HepG2 (cell line): Measurements from ENCODE around the gene BAZ1B. TPM values are rescaled to one million over a fixed set of nuclear protein-coding genes. Genes with fewer than 3 reads are reported as not detected.

Experiments used
- ATAC-seq: fragments of 200-7000 bp; cut with Tn5 transposase; 3 replicates; pipeline ENCODE4 v1.9.1; 2020; ENCODE audit warnings: mild to moderate bottlenecking, moderate library complexity
- BruUV-seq: library from RNA; stranded (reverse); fragments of 400-500 nt; replicated peaks from 2 replicates; lab custom pipeline; 2021; lab: Mats Ljungman, UMichigan
- CTCF ChIA-PET: fragments of 300-600 bp; formaldehyde crosslinking; extraction: SDS; loops from one replicate; lab custom pipeline; 2021; ENCODE audit warnings: low total read pairs, inconsistent platforms, low intra/inter-chr PET ratio; lab: Yijun Ruan, JAX
- POLR2A ChIA-PET: fragments of 350-600 bp; sonication (Branson Sonifier 250); formaldehyde crosslinking; loops from one replicate; lab custom pipeline; 2020; ENCODE audit warnings: antibody characterized with exemption, inconsistent platforms; lab: Yijun Ruan, JAX
- DNase-seq: peaks from one replicate; pipeline ENCODE4 v3.0.0-alpha.2; 2015; ENCODE audit warnings: low spot score
- FAIRE-seq: peaks from 3 replicates; lab custom pipeline; 2011; peaks lifted over from hg19 to GRCh38; lab: Jason Lieb, UNC
- H2AFZ ChIP-seq: one replicate; pipeline ENCODE4 v1.6.1; 2011; ENCODE audit warnings: low read length, inconsistent platforms
- H3K27ac ChIP-seq: fragments of 300-600 bp; 3 replicates; pipeline ENCODE4 v1.8.0; 2011; ENCODE audit warnings: mixed run types, mild to moderate bottlenecking, mixed read lengths, low read length, inconsistent platforms; ENCODE audit not compliant: insufficient read depth; ENCODE audit errors: extremely low read length
- H3K27me3 ChIP-seq, 2 experiments: fragments of 200-600 bp in 1 of 2; 2 replicates in 1 of 2; 3 replicates in 1 of 2; pipeline versions ENCODE4 v1.6.0 to v1.8.0; 2011; ENCODE audit warnings: low read length in 2 of 2, mild to moderate bottlenecking in 2 of 2, moderate library complexity in 2 of 2, inconsistent platforms in 1 of 2; ENCODE audit not compliant: insufficient read depth in 2 of 2, control insufficient read depth in 1 of 2
- H3K36me3 ChIP-seq, 2 experiments: fragments of 200-600 bp in 1 of 2; replicated peaks in 1 of 2; 2 replicates in 1 of 2; 3 replicates in 1 of 2; pipeline versions ENCODE4 v1.5.1 to v1.8.0; 2011; ENCODE audit warnings: low read length in 2 of 2, inconsistent platforms in 1 of 2; ENCODE audit not compliant: insufficient read depth in 2 of 2, control insufficient read depth in 1 of 2
- H3K4me1 ChIP-seq: 2 replicates; pipeline ENCODE4 v1.5.1; 2012; ENCODE audit warnings: low read length, inconsistent platforms; ENCODE audit not compliant: insufficient read depth
- H3K4me2 ChIP-seq: 2 replicates; pipeline ENCODE4 v1.6.0; 2011; ENCODE audit warnings: low read depth, low read length, inconsistent platforms
- H3K4me3 ChIP-seq, 3 experiments: fragments of 200-600 bp in 1 of 3; sonication (generic), shearing (Covaris generic) in 1 of 3; replicated peaks in 1 of 3; 2 replicates each; pipeline ENCODE4 v1.5.1; 2011 to 2016; ENCODE audit warnings: low read length in 3 of 3, inconsistent platforms in 2 of 3, low read depth in 2 of 3, mild to moderate bottlenecking in 2 of 3, control low read depth in 1 of 3, mixed read lengths in 1 of 3; ENCODE audit not compliant: insufficient read depth in 1 of 3
- H3K79me2 ChIP-seq: one replicate; pipeline ENCODE4 v1.6.1; 2011; ENCODE audit warnings: low read length, inconsistent platforms; ENCODE audit not compliant: insufficient read depth
- H3K9ac ChIP-seq: 2 replicates; pipeline ENCODE4 v1.6.0; 2011; ENCODE audit warnings: mild to moderate bottlenecking, low read depth, low read length, inconsistent platforms; ENCODE audit not compliant: insufficient read depth
- H3K9me3 ChIP-seq: 2 replicates; pipeline ENCODE4 v1.5.1; 2012; ENCODE audit warnings: mild to moderate bottlenecking, low read length
- H4K20me1 ChIP-seq: 2 replicates; pipeline ENCODE4 v1.6.0; 2011; ENCODE audit warnings: inconsistent platforms, mild to moderate bottlenecking, low read length, moderate library complexity; ENCODE audit not compliant: insufficient read depth
- CENPX ChIP-seq: sonication (generic); formaldehyde crosslinking; IDR thresholded peaks from 2 replicates; pipeline ENCODE4 v1.9.0; 2021; ENCODE audit warnings: mild to moderate bottlenecking, missing genetic modification reagents, moderate library complexity
- IKZF1 ChIP-seq: fragments of 450-650 bp; IDR thresholded peaks from 2 replicates; pipeline ENCODE4 v1.7.1; 2016
- TMF1 ChIP-seq: sonication (generic); formaldehyde crosslinking; IDR thresholded peaks from 2 replicates; pipeline ENCODE4 v1.8.1; 2022; ENCODE audit warnings: low read depth, missing genetic modification reagents
- XRCC5 ChIP-seq: fragments of 200-400 bp; formaldehyde crosslinking; optimal IDR thresholded peaks from 2 replicates; pipeline ENCODE3; 2017; ENCODE audit warnings: mild to moderate bottlenecking, low read length
- ZMYM4 ChIP-seq: sonication (generic); formaldehyde crosslinking; IDR thresholded peaks from 2 replicates; pipeline ENCODE4 v1.8.1; 2023; ENCODE audit warnings: mild to moderate bottlenecking, missing genetic modification reagents
- ZNF354B ChIP-seq: sonication (generic); formaldehyde crosslinking; IDR thresholded peaks from 2 replicates; pipeline ENCODE4 v1.8.0; 2022; ENCODE audit warnings: mild to moderate bottlenecking, missing genetic modification reagents
- WGBS: methylation state at CpG from one replicate; pipeline ENCODE4 v1.1.6; 2017; ENCODE audit warnings: low lambda C conversion rate; 5-methylcytosine and 5-hydroxymethylcytosine counted together
- in situ Hi-C: cut with HindIII; loops from 2 replicates; pipeline ENCODE4 v1.10.0; 2017; ENCODE audit warnings: low pct_unique_long_range_greater_than_20kb; ENCODE audit not compliant: extremely low pct_ligation_motif_present
- intact Hi-C: fragments of 100-400 bp; cut with micrococcal nuclease; formaldehyde crosslinking; loops from one replicate; pipeline ENCODE4 v1.10.0; 2022; ENCODE audit not compliant: unreplicated experiment
- polyA plus RNA-seq, 8 experiments: library from polyadenylated mRNA; depleted of rRNA in 3 of 8; stranded (reverse) in 7 of 8; unstranded in 1 of 8; fragments of >200 nt; fragmentation: Illumina TruSeq in 4 of 8; extraction: Trizol in 4 of 8; gene quantifications; 2 replicates each; pipeline versions ENCODE4 v1.2.1 to v1.2.3, GENCODE V29; 2011 to 2016; ENCODE audit warnings: low read depth in 4 of 8, missing spikeins in 1 of 8, mixed read lengths in 1 of 8; ENCODE audit not compliant: insufficient read depth in 1 of 8
- total RNA-seq, 5 experiments: library from RNA; depleted of rRNA; stranded (reverse); fragments of >200 nt; fragmentation: Illumina TruSeq; extraction: Trizol; gene quantifications; 2 replicates each; pipeline ENCODE4 v1.2.3, GENCODE V29; 2016; ENCODE audit warnings: low read depth in 1 of 5
- TF ChIP-seq, protein P1 (sequence below): sonication (generic); formaldehyde crosslinking; IDR thresholded peaks from 2 replicates; pipeline ENCODE4 v1.8.1; 2022; ENCODE audit warnings: low read depth, mild to moderate bottlenecking, missing genetic modification reagents
- TF ChIP-seq, protein P2 (sequence below): sonication (generic); formaldehyde crosslinking; IDR thresholded peaks from 2 replicates; pipeline ENCODE4 v1.5.0; 2020; ENCODE audit warnings: missing genetic modification reagents
- TF ChIP-seq, protein P3 (sequence below), 2 experiments: fragments of 450-650 bp in 1 of 2; sonication (generic) in 1 of 2; formaldehyde crosslinking; IDR thresholded peaks; 2 replicates each; pipeline versions ENCODE4 v1.5.0 to v1.8.0; 2020 to 2022; ENCODE audit warnings: mild to moderate bottlenecking in 1 of 2, missing genetic modification reagents in 1 of 2
- TF ChIP-seq, protein P4 (sequence below): sonication (generic); formaldehyde crosslinking; IDR thresholded peaks from 2 replicates; pipeline ENCODE4 v1.8.1; 2023; ENCODE audit warnings: missing genetic modification reagents, inconsistent platforms, borderline replicate concordance

The BAZ1B gene
- total and polyA plus RNA-seq, 2 of the 13 experiments (the other 11 are each of a cell fraction or from before 2014, with no cell fraction given): 18.6 to 69.4 TPM

DNA sequence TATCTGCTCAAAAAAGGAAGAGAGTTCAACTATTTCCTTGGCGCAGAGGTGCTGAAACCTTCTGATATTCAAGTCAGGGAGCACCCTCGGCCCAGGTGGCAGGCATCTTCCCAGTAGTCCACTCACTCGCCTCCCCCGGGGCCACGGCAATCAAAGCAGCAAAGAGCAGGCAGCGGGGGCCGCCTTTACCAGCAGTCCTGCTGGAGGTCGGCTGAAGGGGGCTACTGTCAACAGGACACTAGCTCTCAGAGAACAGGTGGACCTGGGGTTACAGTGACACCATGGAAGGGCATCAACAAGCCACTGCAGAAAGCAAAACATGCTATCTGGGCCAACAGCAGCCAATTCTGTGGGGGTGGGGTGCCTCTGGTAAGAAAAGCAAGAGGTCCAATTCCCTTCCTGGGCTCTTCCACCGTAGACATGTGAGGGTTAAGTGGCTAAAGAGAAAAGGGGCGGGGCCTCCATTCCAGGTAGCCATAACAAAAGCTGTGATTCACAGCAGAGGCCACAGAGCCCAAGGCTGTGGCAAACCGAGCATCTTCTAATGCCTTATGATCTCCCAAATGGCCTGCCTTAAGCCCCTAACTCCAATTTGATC lies 79.1 kb downstream of the BAZ1B start:
- intact Hi-C loops: no loop called here
- DNase-seq: no peak
- Histone ChIP-seq H3K79me2 (no peaks in the 10 kb centered on the region), H3K27ac (no peak overlapping the region), H3K9me3 (no peaks in the 10 kb centered on the region), H2AFZ (no peak overlapping the region), H4K20me1 (no peaks in the 10 kb centered on the region), H3K36me3 (peaks cover 42 to 73% of the 10 kb centered on the region in 2 experiments), H3K4me1 (no peaks in the 10 kb centered on the region), H3K27me3 (no peaks in the 10 kb centered on the region), H3K9ac (no peak overlapping the region), H3K4me2 (no peak overlapping the region), H3K4me3 (no peak overlapping the region)
- WGBS: 97% methylated on average over 10 of the region's 11 CpGs
- in situ Hi-C loops: no loop called here
- TF ChIP-seq, protein P1, sequence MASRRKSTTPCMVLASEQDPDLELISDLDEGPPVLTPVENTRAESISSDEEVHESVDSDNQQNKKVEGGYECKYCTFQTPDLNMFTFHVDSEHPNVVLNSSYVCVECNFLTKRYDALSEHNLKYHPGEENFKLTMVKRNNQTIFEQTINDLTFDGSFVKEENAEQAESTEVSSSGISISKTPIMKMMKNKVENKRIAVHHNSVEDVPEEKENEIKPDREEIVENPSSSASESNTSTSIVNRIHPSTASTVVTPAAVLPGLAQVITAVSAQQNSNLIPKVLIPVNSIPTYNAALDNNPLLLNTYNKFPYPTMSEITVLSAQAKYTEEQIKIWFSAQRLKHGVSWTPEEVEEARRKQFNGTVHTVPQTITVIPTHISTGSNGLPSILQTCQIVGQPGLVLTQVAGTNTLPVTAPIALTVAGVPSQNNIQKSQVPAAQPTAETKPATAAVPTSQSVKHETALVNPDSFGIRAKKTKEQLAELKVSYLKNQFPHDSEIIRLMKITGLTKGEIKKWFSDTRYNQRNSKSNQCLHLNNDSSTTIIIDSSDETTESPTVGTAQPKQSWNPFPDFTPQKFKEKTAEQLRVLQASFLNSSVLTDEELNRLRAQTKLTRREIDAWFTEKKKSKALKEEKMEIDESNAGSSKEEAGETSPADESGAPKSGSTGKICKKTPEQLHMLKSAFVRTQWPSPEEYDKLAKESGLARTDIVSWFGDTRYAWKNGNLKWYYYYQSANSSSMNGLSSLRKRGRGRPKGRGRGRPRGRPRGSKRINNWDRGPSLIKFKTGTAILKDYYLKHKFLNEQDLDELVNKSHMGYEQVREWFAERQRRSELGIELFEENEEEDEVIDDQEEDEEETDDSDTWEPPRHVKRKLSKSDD: no peak
- TF ChIP-seq CENPX (CRISPR knock-in tag) (no peak), ZNF354B (no peak), ZMYM4 (no peak), IKZF1 (no peak), TMF1 (CRISPR knock-in tag) (no peak), XRCC5 (no peak)
- TF ChIP-seq, protein P2, sequence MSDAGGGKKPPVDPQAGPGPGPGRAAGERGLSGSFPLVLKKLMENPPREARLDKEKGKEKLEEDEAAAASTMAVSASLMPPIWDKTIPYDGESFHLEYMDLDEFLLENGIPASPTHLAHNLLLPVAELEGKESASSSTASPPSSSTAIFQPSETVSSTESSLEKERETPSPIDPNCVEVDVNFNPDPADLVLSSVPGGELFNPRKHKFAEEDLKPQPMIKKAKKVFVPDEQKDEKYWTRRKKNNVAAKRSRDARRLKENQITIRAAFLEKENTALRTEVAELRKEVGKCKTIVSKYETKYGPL (CRISPR knock-in tag): no peak
- TF ChIP-seq, protein P3, sequence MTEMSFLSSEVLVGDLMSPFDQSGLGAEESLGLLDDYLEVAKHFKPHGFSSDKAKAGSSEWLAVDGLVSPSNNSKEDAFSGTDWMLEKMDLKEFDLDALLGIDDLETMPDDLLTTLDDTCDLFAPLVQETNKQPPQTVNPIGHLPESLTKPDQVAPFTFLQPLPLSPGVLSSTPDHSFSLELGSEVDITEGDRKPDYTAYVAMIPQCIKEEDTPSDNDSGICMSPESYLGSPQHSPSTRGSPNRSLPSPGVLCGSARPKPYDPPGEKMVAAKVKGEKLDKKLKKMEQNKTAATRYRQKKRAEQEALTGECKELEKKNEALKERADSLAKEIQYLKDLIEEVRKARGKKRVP (CRISPR knock-in tag; IDR thresholded peaks at IDR 0.05): no peak
- TF ChIP-seq, protein P4, sequence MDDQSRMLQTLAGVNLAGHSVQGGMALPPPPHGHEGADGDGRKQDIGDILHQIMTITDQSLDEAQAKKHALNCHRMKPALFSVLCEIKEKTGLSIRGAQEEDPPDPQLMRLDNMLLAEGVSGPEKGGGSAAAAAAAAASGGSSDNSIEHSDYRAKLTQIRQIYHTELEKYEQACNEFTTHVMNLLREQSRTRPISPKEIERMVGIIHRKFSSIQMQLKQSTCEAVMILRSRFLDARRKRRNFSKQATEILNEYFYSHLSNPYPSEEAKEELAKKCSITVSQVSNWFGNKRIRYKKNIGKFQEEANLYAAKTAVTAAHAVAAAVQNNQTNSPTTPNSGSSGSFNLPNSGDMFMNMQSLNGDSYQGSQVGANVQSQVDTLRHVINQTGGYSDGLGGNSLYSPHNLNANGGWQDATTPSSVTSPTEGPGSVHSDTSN (CRISPR knock-in tag): no peak
- CTCF ChIA-PET: no interaction called here
- no peak for FAIRE-seq
- no peak for ATAC-seq
- BruUV-seq: no TSS peak
- POLR2A ChIA-PET: interaction anchor here (0.9 kb wide), 1 partner anchor 11 kb away, joined by 3 read pairs; no protein-coding TSS in a partner anchor
